ENCODE data around the gene SREBF1.

Gene SREBF1

DNA sequence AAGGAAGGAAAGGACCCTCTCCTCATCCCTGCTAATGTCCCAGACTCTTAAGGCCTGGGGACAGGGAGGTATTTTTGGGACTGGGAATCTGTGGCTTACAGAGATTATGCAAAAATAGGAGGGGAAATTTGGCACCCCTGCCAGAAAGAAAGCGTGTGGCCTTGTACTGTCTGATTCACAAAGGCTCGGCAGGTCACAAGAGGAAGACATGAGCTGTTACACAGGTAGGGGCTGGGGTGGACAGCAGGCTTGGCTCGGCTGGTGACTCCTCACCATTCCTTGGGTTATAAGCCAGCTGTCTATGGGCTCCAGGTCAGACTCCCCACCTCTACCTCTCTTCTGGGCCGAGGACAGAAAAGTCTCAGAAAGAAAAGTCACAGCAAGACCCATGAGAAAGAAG lies 20.7 kb upstream of the SREBF1 start:
- no peak for DNase-seq

DNA sequence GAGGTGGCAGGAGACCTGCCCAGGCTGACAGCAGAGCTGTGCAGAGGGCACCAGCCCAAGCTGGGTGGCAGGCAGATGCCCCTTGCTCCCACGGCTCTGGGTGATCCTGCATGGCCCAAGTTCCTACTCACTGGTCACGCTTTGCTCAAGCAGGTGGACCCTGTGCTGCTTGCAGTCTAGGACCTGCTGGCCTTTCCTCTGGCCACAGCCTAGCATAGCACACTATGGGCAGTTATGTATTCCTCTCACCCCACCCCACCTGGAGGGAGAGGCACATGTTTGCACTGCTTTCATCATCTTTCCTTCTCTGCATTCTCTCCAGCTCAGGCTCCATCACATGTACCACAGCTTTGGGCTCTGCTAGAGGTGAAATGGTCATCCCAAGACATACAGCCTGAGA lies 19.6 kb upstream of the SREBF1 start:
- no peak for DNase-seq

DNA sequence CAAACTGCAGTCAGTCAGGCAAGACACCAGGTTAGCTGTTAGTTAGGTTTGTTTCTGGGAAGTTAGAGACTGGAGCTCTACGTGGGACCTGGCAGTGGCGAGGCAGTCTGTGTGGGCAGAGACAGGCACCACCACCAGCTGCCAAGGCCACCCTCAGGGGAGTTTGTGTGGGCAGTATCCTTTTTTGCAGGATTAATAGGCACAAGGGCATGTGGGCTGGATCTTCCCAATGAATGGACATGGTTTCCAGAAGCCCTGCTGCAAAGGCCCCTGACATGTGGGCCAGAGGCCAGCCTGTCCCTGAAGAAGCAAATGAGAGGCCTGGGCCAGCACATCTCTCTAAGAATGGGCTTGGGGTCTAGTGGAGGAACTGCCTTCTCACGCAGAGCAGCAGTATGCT lies 19.2 kb upstream of the SREBF1 start:
- no peak for DNase-seq

DNA sequence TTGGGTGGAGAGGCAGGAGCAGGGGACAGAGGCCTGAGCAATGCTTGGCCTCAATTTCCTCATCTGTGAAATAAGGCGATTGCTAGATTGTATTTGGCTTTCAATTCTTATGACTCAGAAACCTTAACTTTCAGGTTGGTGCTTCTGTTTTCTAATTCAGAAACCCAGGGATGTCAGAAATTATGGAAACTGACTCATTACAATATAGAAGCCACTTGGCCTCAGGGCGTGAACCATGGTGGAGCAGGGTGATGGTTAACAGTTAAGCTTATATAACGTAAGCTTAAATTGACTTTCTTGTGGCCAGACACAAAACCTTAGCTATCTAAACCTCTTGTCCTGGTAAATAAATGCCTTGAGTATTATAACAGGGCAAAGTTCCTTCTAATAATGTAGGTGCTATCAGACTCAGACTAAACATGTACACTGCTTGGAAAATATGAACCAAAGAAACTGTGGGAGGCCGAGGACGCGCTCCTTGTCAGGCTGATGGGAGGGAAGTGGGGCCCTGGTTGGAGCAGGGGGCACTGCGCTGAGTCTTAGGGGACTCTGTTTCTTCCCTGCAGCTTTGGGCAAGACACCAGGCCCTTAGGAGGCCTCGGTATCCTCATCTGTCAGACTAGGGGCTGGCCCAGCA lies 17.1 kb upstream of the SREBF1 start:
- peak; percentile 69 for DNase-seq

DNA sequence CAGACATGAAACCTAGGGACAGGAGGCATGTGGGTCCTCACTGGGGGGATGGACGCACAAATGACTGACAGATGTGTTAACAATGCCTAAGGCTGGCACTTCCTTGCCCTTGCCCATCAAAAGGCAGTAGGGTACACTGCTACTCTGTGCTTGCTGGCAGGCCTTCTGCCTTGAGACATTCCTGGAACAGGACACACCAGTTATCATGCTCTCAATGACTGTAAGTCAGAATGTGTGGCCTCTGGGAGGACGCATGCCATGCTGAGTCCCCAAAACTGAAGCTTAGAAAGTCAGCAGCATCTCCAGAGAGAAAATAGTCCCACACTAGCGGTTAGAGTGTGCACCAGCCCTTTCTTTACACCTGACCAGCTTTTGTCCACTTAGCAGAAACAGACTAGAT lies 16.1 kb upstream of the SREBF1 start:
- DNase-seq = no peak

DNA sequence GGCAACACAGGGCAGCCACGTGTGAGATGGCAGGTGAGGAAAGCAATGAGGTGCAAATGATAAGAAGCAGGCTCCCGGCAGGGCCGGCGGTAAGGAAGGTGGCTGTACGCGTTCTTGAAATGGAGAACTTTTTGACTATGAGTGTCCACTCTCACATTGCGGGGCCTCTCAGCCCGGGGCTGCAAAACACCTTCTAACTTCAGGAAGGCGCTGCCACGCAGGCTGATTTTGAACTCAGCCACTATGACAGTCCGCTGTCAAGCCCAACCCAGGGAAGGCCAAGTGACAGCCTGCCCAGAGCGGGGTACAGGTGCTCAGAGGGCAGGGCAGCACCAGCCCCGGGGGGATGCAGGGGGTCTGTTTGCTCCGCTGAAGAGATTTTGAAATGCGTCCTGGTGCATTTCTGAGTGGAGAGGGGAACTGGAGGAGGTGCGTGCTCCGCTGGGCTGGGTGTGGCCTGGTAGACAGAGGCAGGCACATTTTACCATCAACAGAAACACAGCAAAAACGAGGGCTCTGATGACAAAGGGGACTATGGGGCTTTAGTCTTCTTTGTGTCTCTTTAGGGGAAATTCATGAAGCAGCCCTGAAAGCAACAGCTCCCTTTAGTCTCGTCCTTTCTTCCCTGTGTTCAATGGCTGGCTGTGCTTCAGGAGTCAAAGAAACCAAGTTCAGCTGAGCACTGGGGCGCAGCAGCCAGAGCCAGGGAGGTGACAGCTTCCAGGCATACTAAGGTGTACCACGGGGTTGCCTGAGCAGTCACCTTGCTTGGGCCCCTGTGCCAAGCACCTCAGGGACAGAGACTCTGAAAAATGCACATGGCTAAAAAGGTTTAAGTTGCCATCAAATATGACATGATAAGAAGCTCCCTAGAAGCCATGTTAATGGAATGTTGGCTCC lies 14.6 kb upstream of the SREBF1 start:
- DNase-seq = no peak

DNA sequence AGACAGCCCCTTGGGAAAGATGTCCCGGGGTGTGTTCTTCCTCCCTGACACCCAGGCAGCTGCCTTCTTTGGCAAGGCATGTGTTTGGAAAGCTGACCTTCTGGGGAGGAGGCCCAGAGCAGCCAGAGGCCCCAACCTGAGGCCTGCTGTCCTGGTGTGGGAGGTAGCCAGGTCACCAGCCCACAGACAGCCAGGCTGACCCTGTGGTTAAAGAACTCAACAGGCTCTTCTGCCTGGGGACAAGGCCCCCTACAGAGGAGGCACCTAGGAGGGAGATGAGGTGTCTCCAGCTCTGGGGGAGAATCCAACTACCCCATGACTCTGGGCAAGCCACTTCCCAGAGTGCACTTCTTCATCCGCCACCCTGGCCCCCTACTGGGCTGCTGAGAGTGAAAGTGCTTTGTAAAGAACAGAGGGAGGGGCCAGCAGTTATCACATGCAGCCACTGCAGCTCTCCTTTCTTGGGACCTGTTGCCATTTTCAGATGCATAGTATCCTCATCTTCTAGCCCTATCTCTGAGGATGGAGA lies 13.1 kb upstream of the SREBF1 start:
- DNase-seq = peak; percentile 63

DNA sequence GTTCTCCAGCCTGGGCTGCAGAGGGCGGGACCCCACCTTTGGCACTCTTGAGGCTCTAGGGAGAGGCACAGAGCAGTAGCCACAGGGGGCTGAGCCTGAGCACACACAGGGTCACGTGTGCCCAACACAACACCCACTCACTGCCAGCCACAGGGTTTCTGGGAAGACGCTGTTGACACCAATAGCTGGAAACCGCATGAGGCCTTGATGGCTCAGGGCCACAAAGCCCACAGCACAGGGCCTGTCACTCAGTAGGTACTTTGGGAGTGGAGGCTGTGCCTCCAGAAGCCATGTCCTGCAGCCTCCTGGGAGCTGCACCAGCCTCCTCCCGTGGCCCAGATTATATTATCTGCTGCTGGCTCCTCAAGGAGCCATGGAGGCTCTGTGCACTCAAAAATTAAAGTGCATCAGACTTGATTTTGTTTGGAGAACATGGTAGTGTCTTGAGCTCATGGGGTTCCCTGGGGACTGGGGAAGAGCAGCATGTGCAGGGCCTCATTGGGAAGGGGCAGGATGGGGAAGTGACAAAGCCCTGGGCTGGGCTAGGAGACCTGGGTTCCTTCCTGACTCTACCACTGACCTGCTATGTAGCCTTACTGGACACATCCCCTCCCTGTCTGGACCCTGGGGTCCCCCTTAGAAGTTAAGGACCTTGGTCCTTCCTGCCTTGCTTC lies 12.5 kb upstream of the SREBF1 start:
- DNase-seq = peak; percentile 88

DNA sequence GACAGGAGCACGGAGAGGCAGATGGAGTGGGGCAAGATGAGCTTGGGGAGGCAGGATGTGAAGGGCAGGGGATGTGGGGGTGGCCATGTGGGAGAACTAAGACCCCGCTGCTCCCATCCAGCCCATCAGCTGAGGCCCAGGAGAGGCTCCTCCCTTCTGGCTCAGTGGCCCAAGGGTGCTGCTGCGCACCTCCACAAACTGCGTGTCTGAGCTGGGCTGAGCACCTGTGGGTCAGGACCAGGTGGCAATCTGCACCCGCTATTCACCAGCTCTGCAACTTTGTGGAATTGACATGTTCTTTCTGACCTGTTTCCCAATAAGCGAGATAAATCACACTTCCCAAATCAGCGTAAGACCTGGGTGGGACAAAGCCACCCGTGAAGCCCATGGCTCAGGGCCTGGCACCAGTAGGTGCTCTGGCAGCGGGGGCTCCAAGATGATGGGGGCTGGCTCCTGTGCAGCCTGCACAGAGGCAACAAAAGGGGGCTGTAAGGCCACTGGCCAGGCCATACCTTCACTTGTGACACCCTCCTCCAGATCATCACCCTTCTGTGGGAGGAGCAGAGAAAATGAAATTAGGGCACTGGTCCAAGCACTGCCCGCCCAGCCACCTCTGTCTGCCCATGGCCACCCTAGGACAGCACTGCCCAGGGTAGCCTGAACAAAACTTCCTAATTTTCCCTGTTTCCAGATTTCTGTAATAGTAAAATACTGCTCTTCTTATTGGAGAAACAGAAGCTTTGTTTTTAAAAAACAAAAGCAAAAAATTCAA lies 11.7 kb upstream of the SREBF1 start:
- no peak for DNase-seq

DNA sequence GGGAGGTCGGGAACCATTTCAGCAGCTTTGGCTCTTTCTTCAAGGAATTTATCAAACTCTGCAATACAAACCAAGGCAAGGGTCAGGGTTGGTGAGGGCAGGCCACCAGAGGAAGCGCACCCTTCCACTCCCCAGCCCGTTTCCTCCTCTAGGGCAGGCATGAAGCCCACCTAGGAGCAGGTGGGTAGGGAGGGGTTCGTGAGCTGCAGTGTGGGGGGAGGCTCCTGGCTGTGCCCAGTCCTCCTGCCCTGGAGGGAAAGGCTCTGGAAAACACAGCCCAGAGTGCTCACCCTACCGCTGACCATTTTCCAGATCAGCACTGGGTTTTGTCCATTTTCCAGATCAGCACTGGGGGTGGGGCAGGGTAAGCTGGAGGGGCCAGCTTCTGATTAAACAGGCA lies 10.9 kb upstream of the SREBF1 start:
- DNase-seq = no peak

DNA sequence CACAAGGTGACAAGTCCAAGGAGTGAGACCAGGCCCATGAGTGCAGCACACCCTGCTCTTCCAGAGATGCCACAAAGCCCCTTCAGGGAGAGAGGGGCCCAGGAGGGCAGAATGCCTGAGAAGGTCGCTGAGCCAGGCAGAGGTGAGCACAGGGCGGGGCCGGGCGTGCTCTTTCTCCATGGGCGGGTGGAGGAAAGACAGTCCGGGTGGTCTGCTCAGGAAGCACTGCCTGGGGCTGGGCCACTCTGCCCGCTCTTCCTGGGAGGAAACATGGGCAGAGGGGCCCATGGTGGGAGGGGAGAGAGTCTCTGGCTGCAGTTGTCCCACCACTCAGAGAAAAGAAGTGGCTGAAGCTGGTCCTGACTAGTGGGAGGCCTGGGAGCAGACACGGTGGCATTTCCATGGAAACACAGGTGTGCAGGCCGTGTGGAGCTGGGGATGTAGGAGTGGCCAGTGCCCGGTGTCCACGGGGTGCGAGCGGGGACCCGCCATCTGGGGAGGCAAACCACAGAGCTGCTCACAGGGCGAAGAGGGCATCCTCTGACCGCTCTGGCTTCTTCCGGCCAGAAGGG lies 10.4 kb upstream of the SREBF1 start:
- DNase-seq = no peak

DNA sequence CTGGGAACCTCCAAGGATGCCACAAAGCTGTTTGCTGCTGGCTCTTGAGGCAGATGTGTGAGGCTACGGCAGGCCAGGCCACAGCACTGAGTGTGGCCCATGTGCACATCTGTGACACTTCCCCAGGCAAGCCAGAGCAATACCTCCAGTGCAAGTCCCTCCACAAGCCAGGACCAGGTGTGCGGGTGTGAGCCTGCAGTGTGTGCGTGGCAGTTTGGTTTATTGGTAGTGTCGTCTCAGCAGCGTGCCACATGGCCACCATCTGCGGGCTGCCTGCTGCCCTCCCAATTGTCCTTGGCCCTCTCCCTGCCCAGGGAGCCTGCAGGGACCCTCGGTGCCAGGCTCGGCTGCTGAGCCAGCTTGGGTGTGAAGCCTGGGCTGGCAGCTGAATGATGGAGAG lies 9.9 kb upstream of the SREBF1 start:
- no peak for DNase-seq

DNA sequence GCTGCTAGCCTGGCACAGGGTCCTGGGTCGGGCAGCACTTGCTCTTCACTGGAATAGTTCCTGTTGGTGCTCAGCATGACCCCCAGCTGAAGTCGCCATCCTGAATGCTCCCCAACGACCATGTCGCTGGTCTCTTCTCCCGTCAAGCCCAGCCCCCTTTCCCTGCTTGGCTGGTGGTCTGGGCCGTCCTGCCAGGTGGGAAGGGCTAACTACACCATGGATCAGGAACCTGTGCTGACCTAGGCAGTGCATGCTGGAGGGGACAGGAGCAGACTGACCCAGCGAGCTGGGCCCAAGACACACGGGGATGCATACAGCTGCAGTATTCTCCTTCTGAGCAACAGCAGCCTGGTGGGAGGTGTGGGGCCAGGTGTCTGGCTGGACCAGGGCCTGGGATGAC lies 9.2 kb upstream of the SREBF1 start:
- DNase-seq = no peak

DNA sequence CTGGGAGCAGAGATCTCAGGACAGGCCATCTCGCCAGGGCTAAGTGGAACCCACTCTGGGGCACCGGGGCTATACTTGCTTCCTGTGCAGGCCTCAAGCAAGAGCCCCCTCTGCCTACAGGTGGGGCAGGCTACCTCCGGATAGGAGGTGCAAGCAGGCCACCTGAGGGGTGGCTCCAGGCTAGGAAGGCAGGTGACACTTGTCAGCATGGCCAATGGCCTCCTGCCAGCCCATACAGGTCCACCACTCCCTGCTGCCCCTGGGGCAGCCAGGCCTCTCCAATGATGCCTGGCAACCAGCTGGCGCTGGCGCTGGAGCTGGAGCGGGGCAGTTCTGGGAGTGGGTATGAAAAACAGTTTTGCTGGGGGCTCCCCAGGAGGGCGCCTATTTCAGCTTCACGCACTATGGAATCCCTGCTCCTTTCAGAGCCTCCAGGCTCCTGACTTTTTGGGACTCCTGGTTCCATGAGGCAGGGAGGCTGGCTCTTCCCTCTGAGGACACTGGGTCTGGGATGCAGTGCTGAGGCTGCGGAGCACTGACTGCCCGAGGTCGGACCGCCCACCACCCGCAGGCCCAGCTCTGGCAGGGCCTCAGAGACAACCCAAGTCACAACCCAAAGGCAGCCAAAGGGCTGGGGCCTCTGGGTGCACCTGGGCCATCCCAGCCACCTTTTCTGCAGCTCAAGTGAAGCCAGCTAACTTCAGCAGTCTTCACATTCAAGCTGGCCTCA lies 8.4 kb upstream of the SREBF1 start:
- DNase-seq = no peak

DNA sequence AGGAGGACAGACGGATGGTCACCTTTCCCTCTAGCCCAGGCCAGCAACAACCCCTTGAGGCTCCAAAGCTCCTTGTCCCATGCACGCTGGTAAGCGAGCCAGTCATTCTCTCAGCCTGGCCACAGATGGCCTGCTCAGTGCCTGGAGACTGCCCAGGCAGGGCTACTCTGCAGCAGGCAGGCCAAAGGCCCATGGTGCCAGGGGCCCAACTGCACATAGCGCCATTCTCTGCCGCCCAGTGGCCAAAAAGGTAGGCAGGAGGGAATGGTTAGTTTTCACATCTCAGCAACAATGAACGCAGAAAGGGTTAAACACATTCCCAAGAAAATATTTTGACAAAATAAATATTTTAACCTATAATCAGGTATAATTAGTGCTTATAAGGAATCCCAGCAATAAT lies 7.7 kb upstream of the SREBF1 start:
- no peak for DNase-seq

DNA sequence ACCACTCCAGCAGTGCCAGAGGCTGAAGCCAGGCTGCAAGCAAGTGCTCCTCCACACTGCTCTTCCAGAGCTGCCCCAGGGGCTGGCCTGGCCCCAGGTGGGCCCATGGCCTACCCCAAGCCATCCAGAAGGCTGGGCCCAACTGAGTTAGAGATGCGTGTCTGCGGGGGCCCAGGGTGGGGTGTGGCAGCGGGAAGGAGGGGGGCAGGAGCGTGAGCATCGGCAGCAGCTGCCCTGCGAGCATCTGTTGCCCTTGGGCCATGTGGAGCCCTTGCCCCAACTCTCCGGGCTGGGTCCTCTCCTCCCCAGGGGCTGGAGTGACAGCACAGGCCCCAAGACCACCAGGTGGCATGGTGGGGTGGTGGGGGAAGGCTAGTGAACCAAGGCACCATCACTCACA lies 7.3 kb upstream of the SREBF1 start:
- no peak for DNase-seq

DNA sequence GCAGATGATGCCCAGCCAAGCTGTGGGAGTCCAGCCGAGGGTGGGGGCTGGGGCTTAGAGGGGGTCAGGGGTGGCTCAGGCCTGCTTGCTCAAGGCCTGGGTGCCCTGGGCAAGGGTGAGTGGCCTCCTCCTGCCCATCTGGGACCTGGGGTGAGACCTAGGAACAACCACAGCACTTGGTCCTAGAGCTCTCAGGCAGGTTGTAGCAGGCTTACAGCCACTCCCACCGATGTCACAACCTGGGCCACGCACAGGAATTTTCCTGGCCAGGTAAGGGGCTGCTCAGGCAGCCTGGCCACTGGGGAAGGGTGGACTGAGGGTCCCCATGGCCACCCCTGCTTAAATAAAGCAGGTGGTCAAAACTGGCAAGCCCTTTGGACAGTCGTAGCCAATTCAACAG lies 6.3 kb upstream of the SREBF1 start:
- no peak for DNase-seq

DNA sequence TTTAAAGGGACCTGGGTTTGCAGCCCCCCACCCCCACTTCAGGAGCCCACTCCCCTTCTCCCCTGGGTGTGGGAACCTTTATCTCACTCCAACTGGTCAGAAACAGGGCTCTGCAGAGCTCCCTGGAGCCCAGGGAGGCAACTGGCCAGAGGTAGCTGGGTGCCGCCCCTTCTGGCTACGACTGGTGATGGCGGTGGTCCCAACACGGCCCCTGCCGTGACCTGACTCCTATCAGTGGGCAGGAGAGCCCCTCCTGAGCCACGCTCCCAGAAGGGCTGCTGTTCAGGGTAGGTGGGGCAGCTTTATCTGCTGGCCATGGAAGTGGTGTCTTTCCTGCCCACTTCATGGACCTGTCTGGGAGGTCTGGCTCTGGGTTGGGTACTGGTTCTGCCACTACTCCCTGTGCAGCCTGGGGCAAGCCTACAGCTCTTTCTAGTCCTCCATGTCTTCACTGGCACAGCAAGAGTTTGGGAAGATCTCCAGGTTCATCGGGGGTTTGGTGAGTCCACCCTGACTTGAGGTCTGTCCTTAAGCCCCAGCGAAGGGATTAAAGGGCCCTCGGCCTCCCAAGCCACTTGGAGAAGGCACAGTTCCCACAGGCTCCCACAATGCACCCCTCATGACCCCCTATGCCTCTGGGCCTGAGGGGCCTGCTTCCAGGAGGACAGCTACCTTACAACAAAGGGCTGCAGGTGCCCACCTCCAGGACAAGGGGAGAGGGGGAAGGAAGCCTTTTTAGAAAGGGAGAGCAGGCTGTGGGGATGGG lies 5.5 kb upstream of the SREBF1 start:
- no peak for DNase-seq

DNA sequence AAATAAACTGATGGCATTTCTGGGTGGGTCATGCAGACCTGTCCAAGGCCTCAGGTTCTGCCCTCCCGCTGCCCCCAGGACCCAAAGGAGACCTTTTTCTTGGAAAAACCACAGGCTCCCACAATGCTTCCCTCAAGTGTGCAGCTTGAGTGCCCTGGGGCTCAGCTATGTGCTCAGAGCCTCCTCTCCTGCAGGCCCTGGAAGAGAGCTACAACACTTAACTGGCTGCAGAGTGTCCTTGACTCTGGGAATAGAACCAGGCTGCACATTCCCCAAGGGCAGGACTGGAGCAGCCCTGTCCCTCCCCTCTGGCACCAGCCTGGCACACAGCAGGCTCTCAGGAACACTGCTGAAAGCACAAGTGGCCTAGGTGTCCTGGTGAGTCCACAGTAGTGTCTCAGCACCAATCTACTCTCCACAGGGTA lies 4.8 kb upstream of the SREBF1 start:
- no peak for DNase-seq

DNA sequence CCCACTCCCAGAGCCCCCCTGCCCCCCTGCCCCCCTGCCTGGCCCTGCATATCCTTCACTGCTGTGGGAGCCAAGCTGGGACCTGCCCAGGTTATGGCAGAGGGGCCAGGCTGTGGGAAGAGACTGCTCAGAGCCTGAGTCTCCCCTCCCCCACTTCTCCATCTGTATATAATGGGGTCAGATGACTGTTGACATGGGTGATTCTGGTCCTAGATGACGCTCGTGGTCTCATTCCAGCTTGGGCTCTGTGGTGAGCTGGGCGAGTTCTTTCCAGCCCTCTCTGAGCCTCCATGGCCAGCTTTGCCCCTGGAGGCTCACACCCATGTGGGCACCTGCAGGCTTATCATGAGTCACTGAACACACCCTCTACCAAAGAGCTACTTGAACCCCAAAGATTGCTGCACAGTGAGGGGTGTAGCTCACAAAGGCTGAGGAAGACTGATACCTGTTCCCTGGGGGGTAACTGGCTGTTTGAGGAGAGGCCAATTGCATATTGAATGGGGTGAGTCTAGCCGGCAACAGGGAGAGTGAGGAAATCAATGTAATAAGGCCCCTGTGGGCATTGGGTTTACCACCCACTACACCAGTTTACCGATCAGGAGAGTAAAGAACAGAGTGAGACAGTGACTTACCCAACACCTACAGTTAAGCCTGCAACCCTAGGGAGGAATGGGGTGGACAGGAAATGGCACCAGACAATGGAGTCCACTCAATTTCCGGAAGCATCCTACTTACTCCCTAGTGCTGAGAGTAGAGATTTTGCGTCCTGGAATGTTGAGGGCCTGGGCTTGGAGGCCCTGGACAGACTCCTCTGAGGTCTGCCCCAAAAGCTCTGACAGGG lies 4.2 kb upstream of the SREBF1 start:
- no peak for DNase-seq
